Pancreas (tissue), 10 donors: Measurements from ENCODE around the gene JMY. TPM values are rescaled to one million over a fixed set of nuclear protein-coding genes. Genes with fewer than 3 reads are reported as not detected.
A peak's percentile ranks its signal among the peaks of the same experiment; 100 is the strongest.
"Not testable (repeated sequence)": the region's sequence is repeated elsewhere in the genome, so short reads cannot be mapped to it uniquely, and the experiment has no call there.

Source experiments
- ATAC-seq, 4 donors: fragments of 200-7000 bp; cut with Tn5 transposase; one replicate each; pipeline versions ENCODE4 v1.8.0 to v1.9.1; 2020; ENCODE audit warnings: mild to moderate bottlenecking in 4 of 4, moderate library complexity in 4 of 4
- DNase-seq, 6 donors: peaks; one replicate each; pipeline ENCODE4 v3.0.0-alpha.2; 2020
- FAIRE-seq: peaks from 2 replicates; lab custom pipeline; 2012; peaks lifted over from hg19 to GRCh38; lab: Jason Lieb, UNC
- H3K27ac ChIP-seq, 4 donors: fragments of 200-600 bp; sonication (generic); 1 replicate in 3 of 4; 2 replicates in 1 of 4; pipeline versions ENCODE4 v1.5.0 to v1.8.0; 2020
- H3K27me3 ChIP-seq, 4 donors: fragments of 200-600 bp; one replicate each; pipeline ENCODE4 v1.8.0; 2021
- H3K36me3 ChIP-seq, 3 donors: fragments of 200-600 bp; sonication (generic) in 1 of 3; one replicate each; pipeline versions ENCODE4 v1.5.0 to v1.8.0; 2020 to 2021
- H3K4me1 ChIP-seq, 3 donors: fragments of 200-600 bp; one replicate each; pipeline ENCODE4 v1.8.0; 2021
- H3K4me3 ChIP-seq, 4 donors: fragments of 200-600 bp; sonication (generic) in 2 of 4; one replicate each; pipeline versions ENCODE4 v1.5.0 to v1.8.0; 2020 to 2021
- H3K9me3 ChIP-seq, 4 donors: fragments of 200-600 bp; one replicate each; pipeline ENCODE4 v1.8.0; 2021
- CTCF ChIP-seq, 4 donors: fragments of 200-600 bp; sonication (generic) in 3 of 4; IDR thresholded peaks; one replicate each; pipeline versions ENCODE4 v1.5.0 to v1.8.0; 2021; ENCODE audit warnings: antibody characterized with exemption in 4 of 4
- WGBS, 2 donors: extraction: QIAGEN DNeasy Blood & Tissue Kit; methylation state at CpG; one replicate each; pipeline ENCODE4 v1.1.7; 2013; 5-methylcytosine and 5-hydroxymethylcytosine counted together
- intact Hi-C, 3 donors: fragments of 100-400 bp; cut with DNase I; formaldehyde crosslinking; loops; one replicate each; pipeline versions ENCODE4 v1.11.1 to v1.14.2; 2022
- polyA plus RNA-seq, 2 donors: library from polyadenylated mRNA; stranded (reverse); fragments of 200-250 nt; gene quantifications; one replicate each; pipeline ENCODE4 v1.2.3, GENCODE V29; 2013
- total RNA-seq, 6 donors: library from RNA; stranded (reverse); fragmentation: NEBNext Ultra II Directional in 4 of 6; extraction: Animal tissue kit (Norgen Biotek cat#: 25700) in 4 of 6; gene quantifications; one replicate each; pipeline versions ENCODE4 v1.2.1 to v1.2.4, GENCODE V29; 2021 to 2023
- donor health status: healthy with polysubstance abuse.
- donor health status: DM: no; HTN: no; CAD: no; lungs with moderate emphysema.
- donor health status: DM: no; HTN: no; CAD: no.
- donor health status: control.
- donor health status: control.
- donor health status: Bipolar disorder and iron deficiency.
- donor health status: DM: yes; HTN: yes; CAD: no.
- donor health status: DM: no; HTN: no; CAD: no.
- donor health status: DM: no; HTN: no; CAD: no.
- donor health status: DM: yes; HTN: yes; CAD: no.

Gene JMY
- total and polyA plus RNA-seq, 8 donors, result 3.4 to 11.2 (median 6.9) TPM

GRCh38 chr5:79241535-79241979 lies 5.6 kb downstream of the JMY start:
- Histone ChIP-seq H3K4me1 (peaks cover 3 to 36% (median 17%) of the 10 kb centered on the region in 3 donors), H3K27me3 (no peaks in the 10 kb centered on the region), H3K27ac (no peak overlapping the region), H3K36me3 (no peaks in the 10 kb centered on the region), H3K4me3 (no peak overlapping the region), H3K9me3 (no peaks in the 10 kb centered on the region)
- intact Hi-C loops, result no loop called here
- no peak for FAIRE-seq
- ATAC-seq, result no peak
- no peak for TF ChIP-seq CTCF (IDR thresholded peaks at IDR 0.05)
- DNase-seq, result no peak
- 51 to 57% methylated on average over 4 of the region's 4 CpGs for WGBS, 2 donors

GRCh38 chr5:79242242-79243039 lies 6.5 kb downstream of the JMY start:
- H3K9me3 ChIP-seq, result no peaks in the 10 kb centered on the region
- no peak for DNase-seq
- no peak for TF ChIP-seq CTCF (IDR thresholded peaks at IDR 0.05)
- H3K4me3 ChIP-seq, result no peak overlapping the region
- no peak for ATAC-seq
- H3K27me3 ChIP-seq, result no peaks in the 10 kb centered on the region
- no peak for FAIRE-seq
- 46% methylated on average over 5 of the region's 5 CpGs for WGBS, 2 donors
- H3K27ac ChIP-seq, result no peak overlapping the region
- intact Hi-C loops, result no loop called here
- H3K36me3 ChIP-seq, result no peaks in the 10 kb centered on the region
- H3K4me1 ChIP-seq, result peaks cover 3 to 36% (median 17%) of the 10 kb centered on the region in 3 donors

GRCh38 chr5:79243224-79243623 lies 7.3 kb downstream of the JMY start:
- Histone ChIP-seq H3K36me3 (no peaks in the 10 kb centered on the region), H3K9me3 (no peaks in the 10 kb centered on the region), H3K27me3 (no peaks in the 10 kb centered on the region), H3K4me3 (no peak overlapping the region), H3K4me1 (peaks cover under 1 to 36% (median 17%) of the 10 kb centered on the region in 3 donors), H3K27ac (no peak overlapping the region)
- 98 to 100% methylated on average over 1 of the region's 1 CpG for WGBS, 2 donors
- ATAC-seq, result no peak
- DNase-seq, result no peak
- intact Hi-C loops, result no loop called here
- no peak for TF ChIP-seq CTCF (IDR thresholded peaks at IDR 0.05)
- FAIRE-seq, result no peak

- H3K36me3 ChIP-seq, H3K4me1 ChIP-seq, FAIRE-seq, H3K4me3 ChIP-seq, intact Hi-C loops, ATAC-seq, H3K9me3 ChIP-seq, DNase-seq, H3K27me3 ChIP-seq, H3K27ac ChIP-seq: not testable (repeated sequence)
- WGBS, 2 donors, result 63 to 66% methylated on average over 8 of the region's 8 CpGs
Observed at GRCh38 chr5:79254067-79254466, 18.1 kb downstream of the JMY start.

- peak in 2 of 4 donors; percentile 34 to 39 for TF ChIP-seq CTCF (IDR thresholded peaks at IDR 0.05)
- no peak overlapping the region for H3K27ac ChIP-seq
- peak; percentile 72 to 90 (median 83) for ATAC-seq
- no peaks in the 10 kb centered on the region for H3K27me3 ChIP-seq
- H3K4me1 ChIP-seq, result no peaks in the 10 kb centered on the region
- intact Hi-C loops, result no loop called here
- peak in 2 of 6 donors; percentile 34 to 45 for DNase-seq
- 74 to 85% methylated on average over 5 of the region's 5 CpGs for WGBS, 2 donors
- no peaks in the 10 kb centered on the region for H3K36me3 ChIP-seq
- FAIRE-seq, result no peak
- H3K9me3 ChIP-seq, result no peaks in the 10 kb centered on the region
- no peak overlapping the region for H3K4me3 ChIP-seq
Observed at GRCh38 chr5:79255786-79256557, 20.0 kb downstream of the JMY start.
